UCSD-AML1 (cell line): Measurements from ENCODE around the gene SRCAP.

Experiments
- DNase-seq: peaks from one replicate; lab custom pipeline; 2025; ENCODE audit not compliant: unreplicated experiment; lab: John Stamatoyannopoulos, UW

Gene SRCAP

DNA sequence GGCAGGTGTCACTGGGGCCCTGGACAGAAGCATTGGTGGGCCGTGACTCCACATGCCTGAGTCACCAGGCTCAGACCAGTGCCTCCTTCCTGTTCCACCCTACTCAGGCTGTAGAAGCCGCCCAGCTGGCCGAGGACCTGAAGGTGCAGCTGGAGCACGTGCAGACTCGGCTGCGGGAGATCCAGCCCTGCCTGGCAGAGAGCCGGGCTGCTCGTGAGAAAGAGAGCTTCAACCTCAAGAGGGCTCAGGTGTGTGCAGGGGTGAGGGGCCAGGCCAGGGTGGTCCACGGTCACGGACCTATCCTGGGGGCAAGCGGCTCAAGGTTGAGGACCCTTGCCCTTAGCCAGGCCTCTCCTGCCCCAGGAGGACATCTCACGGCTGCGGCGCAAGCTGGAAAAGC, 72.8 kb downstream of the SRCAP start:
- DNase-seq: no peak

DNA sequence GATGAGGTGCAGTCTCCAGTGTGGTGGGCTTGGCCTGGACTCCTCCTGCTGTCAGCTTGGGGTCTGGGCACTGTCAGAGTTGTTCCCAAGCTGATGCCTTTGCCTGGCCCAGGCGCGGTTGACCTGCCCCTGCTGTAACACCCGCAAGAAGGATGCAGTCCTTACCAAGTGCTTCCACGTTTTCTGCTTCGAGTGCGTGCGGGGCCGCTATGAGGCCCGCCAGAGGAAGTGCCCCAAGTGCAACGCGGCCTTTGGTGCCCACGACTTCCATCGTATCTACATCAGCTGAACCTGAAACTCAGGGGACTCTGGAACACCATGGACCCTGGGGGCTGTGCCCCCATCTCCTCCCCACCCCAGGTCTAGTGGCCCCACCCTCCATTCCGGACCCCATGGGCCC, 74.9 kb downstream of the SRCAP start:
- no peak for DNase-seq

GRCh38 chr16:30774367-30775130, 75.6 kb downstream of the SRCAP start:
- DNase-seq: no peak

GRCh38 chr16:30775131-30775391, 76.1 kb downstream of the SRCAP start:
- DNase-seq: no peak

GRCh38 chr16:30775392-30776188, 76.6 kb downstream of the SRCAP start:
- DNase-seq: peak; percentile 77

GRCh38 chr16:30777591-30778297, 78.8 kb downstream of the SRCAP start:
- no peak for DNase-seq

DNA sequence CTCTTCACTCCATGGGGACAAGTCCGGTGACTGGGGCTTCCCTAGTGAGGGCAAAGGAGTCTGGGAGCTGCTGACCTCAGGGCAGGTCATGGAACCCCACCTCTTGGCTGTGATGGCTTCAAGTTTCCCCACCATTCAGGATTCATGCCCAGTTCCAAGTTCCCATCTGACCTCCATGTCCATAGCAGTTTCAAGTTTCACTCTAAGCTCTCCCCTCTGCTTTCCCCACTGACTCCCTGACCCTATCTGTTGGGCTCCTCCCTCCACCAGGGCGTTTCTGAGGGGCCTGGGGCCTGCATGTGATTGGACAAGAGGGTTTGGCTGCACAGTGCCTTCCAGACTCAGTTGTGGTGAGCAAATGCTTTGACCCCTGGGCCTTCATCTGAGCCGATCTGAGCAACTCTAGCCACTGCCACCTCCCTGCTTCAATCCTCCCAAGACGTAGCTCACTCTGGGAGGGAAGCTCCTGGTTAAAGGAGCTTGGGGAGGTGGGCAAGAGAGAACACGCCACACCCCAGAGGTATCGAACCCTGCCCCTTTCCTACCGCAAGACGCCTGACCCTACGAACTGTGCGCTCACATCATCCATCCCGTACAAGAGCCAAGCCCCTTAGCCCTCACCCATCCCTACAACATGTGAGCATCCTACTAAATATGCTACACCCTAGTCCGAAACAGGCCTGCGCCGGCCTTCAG, 79.7 kb downstream of the SRCAP start:
- DNase-seq: no peak

DNA sequence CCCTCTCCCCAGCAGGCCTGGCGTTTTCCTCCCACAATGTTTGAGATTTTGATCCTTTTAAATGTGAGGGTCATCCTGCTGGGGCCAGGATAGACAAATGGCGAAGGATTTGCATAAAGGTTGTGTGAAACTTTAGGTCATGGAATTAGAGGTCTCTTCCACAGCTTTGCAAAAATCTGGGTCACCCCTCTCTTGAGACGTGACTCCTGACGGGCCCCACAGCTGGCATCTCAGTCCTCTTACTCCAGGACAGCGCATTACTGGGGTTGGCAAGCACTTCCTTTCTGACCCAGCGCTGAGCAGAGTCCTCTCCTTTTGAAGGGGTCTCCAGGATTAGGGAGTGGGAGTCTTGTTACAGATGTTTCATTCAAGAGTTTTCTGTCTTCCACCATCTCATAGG, 80.6 kb downstream of the SRCAP start:
- DNase-seq: no peak

GRCh38 chr16:30780021-30780420, 81.0 kb downstream of the SRCAP start:
- DNase-seq: no peak

- no peak for DNase-seq
Observed at GRCh38 chr16:30780549-30780948, 81.6 kb downstream of the SRCAP start.

DNA sequence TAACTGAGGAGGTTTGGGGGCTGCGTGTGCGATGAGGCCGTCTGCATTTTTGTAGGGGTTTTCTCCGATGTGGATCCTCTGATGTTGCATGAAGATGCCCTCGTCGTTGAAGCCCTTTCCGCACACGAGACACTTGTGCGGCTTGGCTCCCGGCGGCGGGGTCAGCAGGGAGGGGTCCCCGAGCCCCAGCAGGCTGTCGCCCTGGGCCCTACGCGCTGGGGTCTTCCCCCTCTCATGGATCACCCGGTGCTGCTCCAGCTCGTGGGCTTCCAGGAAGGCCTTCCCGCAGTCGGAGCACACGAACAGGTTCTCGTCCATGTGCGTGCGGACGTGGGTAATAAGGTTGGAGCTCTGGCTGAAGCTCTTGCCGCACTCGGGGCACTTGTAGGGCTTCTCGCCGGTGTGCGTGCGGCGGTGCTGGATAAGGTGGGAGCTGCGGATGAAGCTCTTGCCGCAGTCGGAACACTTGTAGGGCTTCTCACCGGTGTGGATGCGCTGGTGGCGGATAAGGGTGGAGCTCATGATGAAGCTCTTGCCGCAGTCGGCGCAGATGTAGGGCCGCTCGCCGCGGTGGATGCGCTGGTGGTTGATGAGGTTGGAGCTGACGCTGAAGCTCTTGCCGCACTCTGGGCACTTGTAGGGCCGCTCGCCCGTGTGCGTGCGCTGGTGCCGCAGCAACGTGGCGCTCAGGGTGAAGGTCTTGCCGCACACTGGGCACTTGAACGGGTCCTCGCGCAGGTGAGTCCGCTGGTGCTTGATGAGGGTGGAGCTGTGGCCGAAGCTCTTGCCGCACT, 83.7 kb downstream of the SRCAP start:
- no peak for DNase-seq

GRCh38 chr16:30783280-30784109, 84.5 kb downstream of the SRCAP start:
- no peak for DNase-seq

DNA sequence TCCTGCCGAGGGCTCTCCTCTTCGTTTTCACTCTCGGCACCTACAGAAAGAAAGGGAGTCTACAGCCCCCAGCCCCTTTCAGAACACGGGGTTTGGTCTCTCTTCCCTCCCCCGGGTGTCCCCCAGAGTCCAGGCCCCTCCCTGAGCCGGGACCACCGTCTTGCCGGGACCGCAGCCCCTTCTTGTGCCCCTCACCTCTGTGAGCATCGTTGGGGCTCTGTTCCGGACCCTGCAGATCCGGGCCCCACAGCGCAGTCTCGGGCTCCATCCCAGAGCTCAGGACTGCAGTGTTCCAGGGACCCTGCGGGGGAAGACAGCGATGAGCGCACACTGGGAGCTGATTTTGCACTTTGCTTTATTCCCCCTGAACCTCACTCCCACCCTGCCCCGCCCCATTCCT, 85.2 kb downstream of the SRCAP start:
- no peak for DNase-seq

- no peak for DNase-seq
Observed at GRCh38 chr16:30785126-30786106, 86.4 kb downstream of the SRCAP start.

GRCh38 chr16:30786115-30786935, 87.4 kb downstream of the SRCAP start:
- DNase-seq: no peak

GRCh38 chr16:30786936-30787612, 88.1 kb downstream of the SRCAP start, which contains the start of gene ZNF629:
Gene ZNF629, minus strand, starts transcription at chr16:30787205. Its CDS starts 2,723 bp downstream, at chr16:30784482.
- DNase-seq: peak; percentile 58
